SW480 (cell line): Measurements from ENCODE around the gene TSSC4.

Source experiments
- DNase-seq: peaks from one replicate; pipeline ENCODE4 v3.0.0-alpha.2; 2016; ENCODE audit warnings: low spot score

TSSC4 gene

DNA sequence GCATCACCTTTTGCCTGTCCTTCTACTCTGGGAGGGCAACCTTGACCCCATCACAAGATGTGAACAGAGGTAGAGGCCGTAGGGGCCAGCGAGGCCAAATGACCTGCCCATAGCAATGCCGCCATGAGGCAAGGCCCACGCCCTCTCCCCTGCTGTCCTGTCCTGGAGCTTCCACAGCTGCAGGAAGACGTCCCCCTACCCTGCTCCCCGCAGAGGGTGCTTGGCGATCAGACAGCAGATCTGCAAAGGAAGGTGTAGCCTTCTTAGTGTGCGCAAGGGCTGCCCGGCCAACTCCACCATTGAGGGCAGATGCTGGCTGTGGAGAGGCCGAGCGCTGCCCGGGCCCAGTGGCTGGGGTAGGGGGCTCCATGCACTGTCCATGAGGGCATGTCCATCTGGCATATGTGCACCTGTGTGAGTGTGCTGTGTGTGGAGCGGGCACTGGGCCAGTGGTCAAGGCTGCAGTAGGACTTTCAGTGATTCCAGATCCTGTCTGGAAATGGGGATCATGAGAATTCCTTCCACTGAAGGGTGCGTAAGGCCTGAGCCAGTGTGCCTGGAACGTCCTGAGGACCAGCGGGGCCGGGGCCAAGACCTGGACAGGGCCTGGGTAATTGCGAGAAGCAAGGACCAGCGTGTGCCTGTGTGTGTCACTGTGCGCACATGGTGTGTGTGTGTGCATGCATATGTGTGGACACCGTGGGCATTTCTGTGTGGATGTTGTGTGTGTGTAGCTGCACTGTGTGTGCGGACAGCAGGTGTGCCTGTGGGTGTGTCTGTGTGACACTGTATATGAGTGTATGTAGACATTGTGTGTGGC is 32.8 kb downstream of the TSSC4 start:
- no peak for DNase-seq

DNA sequence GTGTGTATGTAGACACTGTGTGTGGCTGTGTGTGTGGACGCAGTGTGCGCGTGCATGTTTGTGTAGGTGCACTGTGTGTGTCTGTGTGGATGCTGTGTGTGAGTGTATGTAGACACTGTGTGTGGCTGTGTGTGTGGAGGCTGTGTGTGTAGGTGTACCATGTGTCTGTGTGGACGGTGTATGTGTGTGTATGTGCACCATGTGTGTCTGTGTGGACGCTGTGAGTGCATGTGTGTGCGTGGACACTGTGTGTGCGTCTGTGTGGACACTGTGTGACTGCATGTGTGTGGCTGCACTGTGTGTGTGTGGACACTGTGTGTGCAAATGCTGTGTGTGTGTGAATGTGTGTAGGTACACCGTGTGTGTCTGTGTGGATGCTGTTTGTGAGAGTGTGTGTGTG is 33.5 kb downstream of the TSSC4 start:
- DNase-seq = no peak

DNA sequence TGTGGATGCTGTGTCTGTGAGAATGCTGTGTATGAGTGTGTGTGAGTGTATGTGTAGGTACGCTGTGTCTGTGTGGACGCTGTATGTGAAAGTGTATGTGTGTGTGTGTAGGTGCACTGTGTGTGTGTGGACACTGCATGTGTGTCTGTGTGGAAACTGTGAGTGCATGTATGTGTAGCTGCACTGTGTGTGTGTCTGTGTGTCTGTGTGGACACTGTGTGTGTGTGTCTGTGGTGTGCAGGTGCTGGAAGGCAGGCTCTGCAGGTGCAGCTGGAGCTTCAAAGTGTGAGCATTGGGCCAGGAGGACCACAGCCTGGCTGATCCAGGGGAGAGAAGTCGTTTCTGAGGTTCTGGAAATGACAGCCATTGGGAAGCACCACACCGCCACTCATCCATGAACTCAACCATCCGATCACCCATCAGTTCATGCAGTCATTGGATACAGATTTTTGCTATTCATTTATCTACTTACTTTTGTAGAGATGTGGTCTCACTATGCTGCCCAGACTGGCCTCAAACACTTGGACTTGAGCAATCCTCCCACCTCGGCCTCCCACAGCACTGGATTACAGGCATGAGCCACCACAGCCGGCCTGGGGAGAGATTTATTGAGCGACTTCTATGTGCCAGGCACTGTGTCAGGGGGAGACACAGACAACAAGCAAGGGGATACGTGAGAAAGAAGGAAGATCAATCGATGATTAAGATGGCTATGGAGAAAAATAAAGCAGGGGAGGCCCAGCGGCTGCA is 34.1 kb downstream of the TSSC4 start:
- DNase-seq = no peak

DNA sequence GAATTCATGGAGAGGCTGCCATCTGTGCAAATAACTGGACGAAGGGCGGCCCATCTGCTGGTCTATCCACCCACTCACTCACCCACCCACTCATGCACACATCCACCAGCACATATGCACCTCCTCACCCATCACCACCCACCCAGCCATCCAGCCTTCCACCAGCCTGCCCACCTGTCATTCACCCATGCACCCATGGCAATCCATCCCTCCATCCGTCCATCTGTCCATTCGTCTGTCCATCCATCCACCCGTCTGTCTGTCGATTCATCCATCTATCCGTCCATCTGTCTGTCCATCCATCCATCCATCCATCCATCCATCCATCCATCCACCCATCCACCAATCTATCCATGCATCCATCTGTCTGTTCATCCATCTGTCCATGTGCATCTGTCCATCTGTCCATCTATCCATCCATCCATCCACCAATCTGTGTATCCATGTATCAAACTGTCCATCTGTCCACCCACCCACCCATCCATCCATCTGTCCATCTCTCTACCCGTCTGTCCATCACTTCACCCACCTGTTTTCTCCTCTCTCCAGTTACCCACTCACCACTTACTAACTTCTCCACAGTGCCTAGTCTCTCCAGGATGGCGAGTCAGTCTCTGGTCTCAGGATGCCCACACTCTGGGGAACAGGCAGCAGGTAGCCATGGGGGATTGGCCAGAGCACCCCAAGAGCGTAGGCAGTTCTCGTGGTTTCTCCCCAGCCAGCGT is 34.9 kb downstream of the TSSC4 start:
- no peak for DNase-seq

DNA sequence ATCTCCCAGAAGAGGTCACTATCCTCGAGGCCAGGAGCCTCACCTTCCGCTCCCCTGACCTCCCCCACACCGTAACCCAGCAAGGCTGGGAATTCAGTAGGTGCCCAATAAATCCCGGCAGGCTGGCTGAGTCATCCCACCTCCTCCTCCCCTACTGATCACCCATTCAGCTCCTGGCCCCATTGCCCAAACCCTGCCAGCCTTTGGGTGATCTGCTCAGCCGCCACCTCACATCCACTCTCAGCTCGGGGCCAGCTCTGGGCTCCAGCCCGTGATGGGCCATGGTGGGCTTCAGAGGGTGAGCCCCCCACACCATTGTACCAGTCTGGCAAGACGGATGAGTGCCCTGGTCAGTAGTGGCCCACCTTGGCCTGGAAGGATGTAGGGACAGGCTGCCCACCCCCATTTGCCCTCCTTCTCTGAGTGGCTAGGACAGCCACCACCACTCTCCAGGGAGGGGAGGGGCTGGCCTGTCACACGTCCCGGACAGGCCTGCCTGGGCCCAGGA is 35.5 kb downstream of the TSSC4 start:
- no peak for DNase-seq

DNA sequence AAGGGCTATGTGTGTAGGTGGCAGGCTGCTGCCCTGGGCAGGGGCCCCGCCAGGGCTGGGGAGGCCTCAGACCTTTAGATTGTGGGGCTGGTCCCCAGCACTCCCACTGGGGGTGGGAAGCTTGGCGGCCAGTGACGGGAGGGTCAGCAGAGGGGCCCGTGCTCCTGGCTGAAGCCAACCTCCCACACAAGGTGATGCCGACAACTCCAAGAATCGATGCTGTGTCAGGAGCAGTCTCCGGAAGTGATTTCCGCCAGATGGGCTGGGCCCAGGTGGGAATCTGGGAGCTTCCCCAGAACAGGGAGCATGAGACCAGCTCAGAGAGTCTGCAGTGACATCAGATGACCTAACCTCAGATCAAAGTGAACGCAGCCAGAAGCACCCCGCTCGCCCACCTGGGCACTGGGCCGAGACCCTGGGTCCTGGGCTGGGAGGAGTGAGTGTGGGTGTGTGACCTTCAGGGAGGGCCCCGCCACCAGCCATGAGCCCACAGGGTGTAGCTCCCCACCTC is 36.0 kb downstream of the TSSC4 start:
- no peak for DNase-seq

DNA sequence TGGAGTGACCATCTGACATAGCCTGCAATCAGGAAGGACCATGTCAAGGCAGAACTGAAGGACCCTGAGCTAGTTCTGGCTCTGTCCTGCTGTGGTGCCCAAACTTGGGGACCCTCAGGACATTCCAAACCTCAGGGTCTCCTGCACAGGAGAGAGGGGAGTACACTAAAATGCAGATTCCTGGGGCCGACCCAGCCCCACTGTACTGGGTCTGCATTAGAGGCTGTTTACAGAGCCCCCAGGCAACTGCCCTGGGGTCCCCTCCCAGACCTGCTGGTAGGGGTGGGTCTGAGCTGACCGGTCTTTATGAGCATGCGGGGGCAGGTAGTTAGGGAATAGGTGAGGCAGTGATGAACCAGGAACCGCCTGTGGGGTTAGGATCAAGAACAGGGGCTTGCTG is 37.0 kb downstream of the TSSC4 start:
- no peak for DNase-seq

DNA sequence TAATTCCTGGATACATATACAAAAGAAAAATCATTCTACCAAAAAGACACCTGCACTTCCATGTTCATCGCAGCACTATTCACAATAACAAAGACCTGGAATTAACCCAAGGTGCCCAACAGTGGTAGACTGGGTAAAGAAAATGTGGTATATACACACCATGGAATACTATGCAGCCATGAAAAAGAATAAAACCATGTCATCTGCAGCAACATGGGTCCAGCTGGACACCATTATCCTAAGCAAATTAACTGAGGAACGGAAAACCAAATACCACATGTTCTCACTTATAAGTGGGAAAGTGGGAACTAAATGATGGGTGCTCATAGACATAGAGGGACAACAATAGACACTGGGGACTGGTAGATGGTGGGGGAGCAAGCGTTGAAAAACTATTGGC is 39.3 kb downstream of the TSSC4 start:
- DNase-seq = no peak

DNA sequence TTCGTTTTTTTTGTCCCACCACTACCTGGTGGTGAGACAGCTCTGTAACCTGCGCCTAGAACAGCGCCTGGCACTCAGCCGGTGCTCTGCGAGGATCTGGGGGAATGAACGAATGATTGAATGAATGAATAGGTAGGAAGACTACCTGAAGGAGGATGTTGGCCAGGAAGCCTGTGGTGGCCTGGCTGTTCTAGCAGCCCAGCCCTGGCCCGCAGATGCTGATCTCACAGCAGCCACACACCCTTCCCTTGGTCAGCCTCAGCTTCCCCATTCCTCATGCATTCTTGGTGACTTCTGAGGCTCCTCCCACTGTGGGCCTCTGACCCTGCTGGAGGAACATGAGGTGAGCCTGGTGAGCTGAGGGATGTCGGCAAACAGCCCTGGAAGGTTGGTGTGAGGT is 40.1 kb downstream of the TSSC4 start:
- no peak for DNase-seq

DNA sequence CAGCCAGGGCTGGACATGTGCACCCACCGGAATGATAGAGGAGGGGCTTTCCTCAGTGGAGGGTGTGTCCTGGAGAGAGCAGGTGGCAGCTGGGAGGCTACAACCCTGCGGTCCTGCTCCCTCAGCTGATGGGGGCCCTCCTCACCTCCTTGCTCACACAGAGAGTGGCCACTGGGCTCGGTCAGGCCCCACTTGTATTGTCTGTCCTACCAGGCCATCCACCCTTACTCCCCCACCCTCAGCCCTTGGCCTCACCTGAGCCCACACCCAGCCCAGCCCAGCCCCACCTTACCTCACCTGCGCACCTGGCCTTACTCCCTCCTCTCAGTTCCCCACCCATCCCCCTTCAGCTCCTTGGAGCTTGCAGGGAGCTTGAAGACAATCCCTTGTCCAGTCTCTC is 40.6 kb downstream of the TSSC4 start:
- no peak for DNase-seq

DNA sequence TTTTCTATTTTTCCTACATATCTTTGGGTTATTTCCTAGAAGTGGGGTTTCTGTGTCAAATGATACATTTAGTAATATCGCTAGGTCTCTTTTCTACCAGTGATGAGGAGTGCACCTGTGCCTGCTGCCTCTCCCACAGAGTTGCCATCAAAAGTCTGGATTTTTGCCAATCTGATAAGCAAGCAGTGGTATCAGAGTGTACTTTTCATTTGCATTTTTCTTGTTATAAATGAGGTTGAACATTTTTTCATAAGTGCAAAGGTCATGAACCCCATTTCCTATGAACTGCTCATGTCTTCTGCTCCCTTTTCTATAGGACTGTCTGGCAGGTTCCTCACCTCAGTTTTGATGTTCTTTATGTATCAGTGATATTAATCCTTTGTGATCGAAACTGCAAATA is 42.0 kb downstream of the TSSC4 start:
- DNase-seq = no peak

DNA sequence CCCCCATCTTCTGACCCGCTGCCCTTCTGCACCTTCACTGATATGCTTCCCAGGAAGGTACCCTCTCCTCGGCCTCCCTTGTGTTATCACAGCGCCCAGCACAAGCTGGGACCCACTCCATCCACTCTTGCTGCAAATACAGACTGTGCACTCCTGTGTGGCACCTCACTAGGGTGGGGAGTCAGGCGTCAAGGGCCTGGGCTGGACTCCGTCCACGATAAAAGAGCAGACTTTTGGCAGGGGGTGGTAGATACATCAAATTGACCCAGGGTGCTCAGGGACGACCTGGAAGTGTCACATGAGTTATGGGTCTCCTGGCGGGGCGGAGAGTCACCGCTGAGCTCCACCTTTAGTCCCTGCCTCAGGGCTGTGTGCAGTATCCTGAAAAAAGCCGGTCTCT is 42.9 kb downstream of the TSSC4 start:
- no peak for DNase-seq

DNA sequence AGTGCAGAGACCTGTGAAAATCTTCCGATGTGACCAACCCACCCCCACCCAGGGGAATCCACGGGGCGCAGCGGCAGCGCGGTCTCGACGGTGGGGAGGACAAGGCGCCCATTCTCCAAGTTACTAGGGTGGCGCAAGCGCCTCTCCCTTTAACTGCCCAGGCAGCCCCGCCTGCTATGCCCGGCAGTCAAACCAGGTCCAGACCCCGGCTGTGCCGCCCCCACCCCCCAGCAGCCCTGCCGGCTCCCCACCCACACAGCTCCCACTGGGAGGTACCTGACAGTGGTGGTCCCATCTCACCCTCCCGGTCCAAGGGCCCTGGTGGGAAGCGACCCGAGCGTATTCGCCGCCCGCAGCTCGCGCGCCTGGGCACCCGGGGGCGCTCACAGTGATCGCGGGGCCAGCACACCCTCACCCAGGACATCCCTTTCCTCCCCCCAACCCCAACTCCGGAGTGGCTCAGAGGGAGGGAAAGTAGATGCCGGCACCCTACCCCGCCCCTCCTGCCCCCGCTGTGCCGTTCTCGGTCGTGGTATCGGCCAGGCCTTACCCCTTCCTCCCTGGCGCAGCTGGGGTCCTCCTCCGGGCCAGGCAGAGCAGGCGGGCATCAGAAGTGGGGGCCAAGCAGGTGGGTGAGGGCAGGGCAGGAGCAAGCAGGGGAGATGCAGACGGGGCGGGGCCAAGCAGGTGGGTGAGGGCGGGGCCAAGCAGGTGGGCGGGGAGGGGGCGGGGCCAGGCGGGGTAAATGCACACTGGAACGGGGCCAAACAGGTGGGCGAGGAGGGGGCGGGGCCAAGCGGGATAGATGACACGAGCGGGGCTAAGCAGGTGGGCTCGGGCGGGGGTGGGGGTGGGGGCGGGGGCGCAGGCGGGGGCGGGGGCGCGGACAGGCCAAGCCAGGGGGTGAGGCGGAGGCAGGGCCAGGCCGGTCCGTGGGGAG is 43.6 kb downstream of the TSSC4 start, which contains the start of gene TRPM5:
TSS of gene TRPM5 (minus strand) at position 634 of the 940 bp plus-strand sequence. CDS start 21,478 bp downstream, outside the sequence.
- no peak for DNase-seq

DNA sequence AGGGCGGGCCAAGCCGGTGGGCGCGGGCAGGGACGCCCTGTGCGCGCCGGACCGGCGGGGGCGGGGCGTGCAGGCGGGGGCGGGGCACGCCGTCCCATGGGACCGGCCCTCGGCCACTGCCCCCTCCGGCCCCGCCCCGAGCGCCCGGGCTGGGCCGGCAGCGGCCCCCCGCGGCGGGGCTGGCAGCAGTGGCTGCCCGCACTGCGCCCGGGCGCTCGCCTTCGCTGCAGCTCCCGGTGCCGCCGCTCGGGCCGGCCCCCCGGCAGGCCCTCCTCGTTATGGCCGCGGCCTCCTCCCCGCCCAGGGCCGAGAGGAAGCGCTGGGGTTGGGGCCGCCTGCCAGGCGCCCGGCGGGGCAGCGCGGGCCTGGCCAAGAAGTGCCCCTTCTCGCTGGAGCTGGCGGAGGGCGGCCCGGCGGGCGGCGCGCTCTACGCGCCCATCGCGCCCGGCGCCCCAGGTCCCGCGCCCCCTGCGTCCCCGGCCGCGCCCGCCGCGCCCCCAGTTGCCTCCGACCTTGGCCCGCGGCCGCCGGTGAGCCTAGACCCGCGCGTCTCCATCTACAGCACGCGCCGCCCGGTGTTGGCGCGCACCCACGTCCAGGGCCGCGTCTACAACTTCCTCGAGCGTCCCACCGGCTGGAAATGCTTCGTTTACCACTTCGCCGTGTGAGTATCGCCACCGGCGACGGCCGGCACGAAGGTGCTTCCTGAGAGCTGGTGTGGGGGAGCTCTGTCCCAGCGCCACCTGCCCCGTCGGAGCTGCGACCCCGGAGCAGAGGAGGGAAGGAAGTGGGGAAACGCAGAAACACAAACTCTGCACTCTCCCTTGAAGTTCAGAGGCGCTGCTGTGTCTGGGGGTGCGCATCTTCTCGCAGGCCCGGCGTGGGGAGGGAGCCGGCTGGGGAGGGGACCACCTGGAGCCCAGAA is 44.5 kb downstream of the TSSC4 start, which contains the start of gene KCNQ1:
TSS of gene KCNQ1 (plus strand) at position 188 of the 925 bp plus-strand sequence. CDS start at position 279, 91 bp downstream.
- peak; percentile 52 for DNase-seq

DNA sequence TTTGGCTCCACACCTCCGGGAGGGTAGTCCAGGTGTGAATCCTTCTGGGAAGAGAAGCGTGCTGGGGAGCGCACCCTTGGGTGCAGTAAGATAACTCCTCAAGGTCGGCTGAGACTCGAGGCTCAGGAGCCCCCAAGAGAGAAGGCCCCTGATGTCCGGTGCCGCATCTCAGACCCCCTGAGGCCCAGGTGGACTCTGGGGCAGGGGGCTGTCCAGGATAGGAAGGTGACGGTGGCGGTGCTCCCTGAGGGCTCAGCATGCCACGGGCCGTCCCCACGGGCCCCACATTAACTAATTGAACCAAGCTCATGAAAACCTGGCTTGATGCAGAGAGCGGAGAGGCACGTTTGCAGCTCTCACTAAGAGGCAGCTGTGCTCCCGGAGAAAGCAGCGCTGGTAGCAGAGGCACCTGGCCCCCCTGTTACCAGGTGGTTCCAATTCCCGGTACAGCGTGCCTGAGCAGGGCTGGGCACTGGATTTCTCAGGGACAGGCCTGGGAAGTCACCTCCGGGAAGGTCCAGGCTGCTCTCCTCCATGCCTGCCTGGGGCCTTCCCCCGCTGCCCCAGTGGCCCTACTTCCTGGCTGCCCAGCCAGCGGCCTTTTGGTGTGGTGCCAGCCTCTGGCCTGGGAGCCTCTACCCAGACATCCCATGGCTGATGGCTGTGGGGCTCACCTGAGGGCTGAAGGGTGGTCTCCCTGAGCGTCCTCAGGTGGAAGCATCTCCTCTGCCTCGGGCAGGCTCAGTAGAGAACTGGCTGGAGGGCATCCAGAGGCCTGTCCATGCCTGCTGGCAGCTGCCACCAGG is 45.4 kb downstream of the TSSC4 start:
- DNase-seq = no peak

DNA sequence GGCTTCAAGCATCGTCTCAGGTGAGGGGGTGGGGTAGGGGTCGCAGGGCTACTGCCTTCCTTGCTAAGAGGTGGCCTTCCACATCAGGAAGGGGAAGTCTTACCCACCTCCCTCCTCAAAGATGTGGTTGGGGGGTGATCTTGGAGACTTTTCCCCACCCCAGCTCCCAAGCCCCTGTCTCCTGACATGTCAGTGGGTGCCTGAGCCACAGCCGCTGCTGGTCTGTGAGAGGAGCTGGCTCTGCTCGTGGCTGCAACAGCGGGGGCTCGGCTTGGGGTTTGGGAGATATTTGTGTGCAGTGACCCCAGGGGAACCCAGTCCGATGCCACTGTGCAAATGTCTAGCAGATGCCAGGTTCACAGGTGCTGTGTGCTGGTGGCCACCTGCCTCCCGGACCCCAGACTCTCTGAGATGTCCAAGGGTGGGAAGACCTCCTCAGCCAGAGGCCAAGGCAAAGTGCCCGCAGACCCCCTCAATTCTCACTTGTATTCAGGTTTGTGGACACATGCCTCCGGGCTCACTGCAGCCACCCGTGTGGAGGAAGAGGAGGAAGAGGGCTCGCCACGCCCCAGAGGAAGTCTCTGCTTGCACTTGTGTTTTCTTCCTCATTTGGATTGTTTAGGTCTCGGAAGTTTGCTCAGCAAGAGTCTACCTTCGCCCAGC is 46.2 kb downstream of the TSSC4 start:
- DNase-seq = no peak

DNA sequence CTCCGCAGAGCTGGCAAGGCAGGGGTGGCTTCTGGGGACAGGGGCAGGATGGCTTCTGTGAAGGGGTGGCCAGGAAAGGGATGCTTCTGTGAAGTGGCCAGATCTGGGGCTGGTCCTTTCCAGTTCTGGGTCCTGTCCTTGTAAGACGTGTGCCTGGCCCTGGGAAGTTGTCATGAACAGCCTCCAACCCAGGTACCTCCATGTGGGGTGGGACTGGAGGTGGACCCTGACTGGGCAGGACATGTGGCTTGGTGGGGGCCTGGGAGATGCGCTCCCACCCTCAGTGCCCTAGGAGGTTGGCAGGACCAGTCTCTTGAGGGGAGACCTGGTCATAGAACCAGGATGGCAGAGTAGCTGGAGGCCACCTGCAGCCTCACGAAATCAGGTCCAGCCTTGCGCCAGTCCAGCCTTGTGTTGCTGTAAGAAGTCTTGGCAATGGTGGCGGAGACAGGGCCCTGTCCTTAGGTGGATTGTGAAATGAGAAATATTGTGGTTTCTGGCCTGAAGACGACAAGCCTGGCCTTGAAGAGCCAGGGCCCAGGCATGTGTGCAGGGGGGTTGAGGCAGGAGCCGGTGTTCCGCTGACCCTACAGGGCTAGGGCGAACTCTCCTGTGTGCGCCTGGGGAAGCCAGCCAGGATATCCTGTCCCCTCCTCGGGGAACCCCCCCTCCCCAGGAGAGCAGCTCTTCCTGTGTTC is 46.9 kb downstream of the TSSC4 start:
- no peak for DNase-seq
